Omental fat pad (tissue), 4 donors: ENCODE measurements around the gene WDR45B. TPM values are rescaled to one million over a fixed set of nuclear protein-coding genes. Genes with fewer than 3 reads are reported as not detected.
"Not testable (repeated sequence)": the region's sequence is repeated elsewhere in the genome, so short reads cannot be mapped to it uniquely, and the experiment has no call there.

Experiments used
- ATAC-seq: fragments of 150-250 bp; one replicate; pipeline ENCODE4 v1.9.1; 2016; ENCODE audit warnings: mild to moderate bottlenecking, moderate library complexity; ENCODE audit not compliant: low FRiP score
- DNase-seq: peaks from one replicate; pipeline ENCODE4 v3.0.0-alpha.2; 2019; ENCODE audit warnings: low spot score
- CTCF ChIP-seq, 3 donors: fragments of 450-650 bp; IDR thresholded peaks; one replicate each; pipeline ENCODE4 v1.5.1; 2016 to 2017; ENCODE audit warnings: antibody characterized with exemption in 3 of 3, mild to moderate bottlenecking in 3 of 3, moderate library complexity in 2 of 3
- total RNA-seq, 4 donors: library from RNA; depleted of rRNA; stranded (reverse); fragments of >200 nt; gene quantifications; one replicate each; pipeline ENCODE4 v1.1.0, GENCODE V29; 2016

Gene WDR45B
- total RNA-seq, 4 donors from 2014 or later = 63.0 to 139 (median 86.0) TPM

- no peak for TF ChIP-seq CTCF (IDR thresholded peaks at IDR 0.05)
- DNase-seq = no peak
- no peak for ATAC-seq
Measured at GRCh38 chr17:82590881-82591539, 57.2 kb downstream of the WDR45B start.

GRCh38 chr17:82590216-82590615, 58.0 kb downstream of the WDR45B start:
- DNase-seq (no peak), ATAC-seq (no peak)
- no peak for TF ChIP-seq CTCF (IDR thresholded peaks at IDR 0.05)

DNA sequence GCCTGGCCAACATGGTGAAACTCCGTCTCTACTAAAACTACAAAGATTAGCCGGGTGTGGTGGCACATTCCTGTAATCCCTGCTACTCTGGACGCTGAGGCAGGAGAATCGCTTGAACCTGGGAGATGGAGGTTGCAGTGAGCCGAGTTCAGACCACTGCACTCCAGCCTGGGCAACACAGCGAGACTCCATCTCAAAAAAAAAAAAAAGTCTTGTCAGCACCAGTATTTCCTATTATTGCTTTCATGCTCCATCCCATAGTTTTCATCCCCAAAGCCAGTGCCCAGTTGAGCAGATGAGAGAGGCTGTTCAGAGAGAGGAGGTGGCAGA, 58.4 kb downstream of the WDR45B start:
- TF ChIP-seq CTCF (IDR thresholded peaks at IDR 0.05) = no peak
- no peak for DNase-seq
- no peak for ATAC-seq

DNA sequence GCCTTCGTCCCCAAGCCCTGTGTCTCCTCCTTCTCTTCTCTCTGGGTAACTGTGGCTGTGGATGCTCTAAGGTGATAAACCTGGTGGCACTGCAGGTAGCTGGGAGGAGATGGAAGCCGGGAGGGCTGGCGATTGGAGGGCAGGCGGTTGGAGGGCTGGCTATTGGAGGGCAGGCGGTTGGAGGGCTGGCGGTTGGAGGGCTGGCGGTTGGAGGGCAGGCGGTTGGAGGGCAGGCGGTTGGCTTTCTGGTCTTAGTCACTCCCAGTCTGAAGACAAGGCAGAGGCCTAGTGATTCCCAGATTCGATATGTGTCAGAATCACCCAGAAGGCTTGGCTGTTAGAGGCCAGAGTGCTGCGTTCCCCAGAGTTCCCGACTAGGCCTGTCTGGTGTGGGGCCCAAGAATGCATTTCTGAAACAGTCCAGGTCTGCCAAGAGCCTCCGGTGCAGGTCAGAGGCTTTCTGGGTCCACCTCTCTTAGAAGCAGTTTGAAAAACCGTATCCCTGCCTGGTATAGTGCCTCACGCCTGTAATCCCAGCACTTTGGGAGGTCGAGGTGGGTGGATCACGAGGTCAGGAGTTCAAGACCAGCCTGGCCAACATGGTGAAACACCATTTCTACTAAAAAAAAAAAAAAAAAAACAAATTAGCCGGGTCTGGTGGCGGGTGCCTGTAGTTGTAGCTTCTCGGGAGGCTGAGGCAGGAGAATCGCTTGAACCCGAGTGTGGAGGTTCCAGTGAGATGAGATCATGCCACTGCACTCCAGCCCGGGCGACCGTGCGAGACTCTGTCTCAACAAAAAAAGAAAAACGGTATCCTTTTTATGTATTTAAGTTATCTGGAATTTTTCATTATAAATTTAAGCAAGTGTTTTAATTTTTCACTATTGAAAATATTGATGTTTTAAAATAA, 59.7 kb downstream of the WDR45B start:
- TF ChIP-seq CTCF (IDR thresholded peaks at IDR 0.05) = no peak
- no peak for DNase-seq
- ATAC-seq = no peak

- ATAC-seq = no peak
- DNase-seq = no peak
- TF ChIP-seq CTCF (IDR thresholded peaks at IDR 0.05) = no peak
Measured at GRCh38 chr17:82587234-82588086, 60.8 kb downstream of the WDR45B start.

DNA sequence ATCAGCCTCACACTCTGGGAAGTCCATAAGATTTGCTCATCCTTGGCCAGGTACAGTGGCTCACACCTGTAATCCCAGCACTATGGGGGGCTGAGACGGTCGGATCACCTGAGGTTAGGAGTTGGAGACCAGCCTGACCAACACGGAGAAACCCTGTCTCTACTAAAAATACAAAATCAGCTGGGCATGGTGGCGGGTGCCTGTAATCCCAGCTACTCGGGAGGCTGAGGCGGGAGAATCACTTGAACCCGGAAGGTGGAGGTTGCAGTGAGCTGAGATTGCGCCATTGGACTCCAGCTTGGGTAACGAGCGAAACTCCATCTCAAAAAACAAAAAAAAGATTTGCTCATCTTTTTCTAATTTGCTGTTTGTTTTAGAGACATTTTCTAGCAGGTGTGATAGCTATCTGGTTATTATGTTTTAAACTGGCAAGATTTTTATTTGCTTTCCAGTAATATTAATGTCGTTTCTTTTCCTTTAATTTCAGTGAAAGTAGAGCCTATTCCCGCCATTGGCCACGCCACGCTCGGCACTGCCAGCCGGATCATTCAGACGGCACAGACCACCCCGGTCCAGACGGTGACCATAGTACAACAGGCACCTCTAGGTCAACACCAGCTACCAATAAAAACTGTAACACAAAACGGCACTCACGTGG, 61.5 kb downstream of the WDR45B start:
- no peak for DNase-seq
- no peak for ATAC-seq
- TF ChIP-seq CTCF (IDR thresholded peaks at IDR 0.05) = no peak

GRCh38 chr17:82585935-82586575, 62.2 kb downstream of the WDR45B start:
- not testable (repeated sequence) for ATAC-seq, DNase-seq
